Measurements from ENCODE around the gene ZNF382.

ZNF382 gene

GRCh38 chr19:36679455-36679854, 74.3 kb downstream of the ZNF382 start:
- no peak for DNase-seq (ENCODE audit: low spot score)
